WI38 (cell line): Measurements from ENCODE around the gene TBC1D24.

Source experiments
- H3K4me3 ChIP-seq: 2 replicates; pipeline ENCODE4 v1.5.1; 2011; ENCODE audit warnings: low read depth, mild to moderate bottlenecking, control low read depth, low read length
- CTCF ChIP-seq: IDR thresholded peaks from 2 replicates; pipeline ENCODE4 v1.5.1; 2012; ENCODE audit warnings: low read depth, mild to moderate bottlenecking, control low read depth, low read length

TBC1D24 gene

DNA sequence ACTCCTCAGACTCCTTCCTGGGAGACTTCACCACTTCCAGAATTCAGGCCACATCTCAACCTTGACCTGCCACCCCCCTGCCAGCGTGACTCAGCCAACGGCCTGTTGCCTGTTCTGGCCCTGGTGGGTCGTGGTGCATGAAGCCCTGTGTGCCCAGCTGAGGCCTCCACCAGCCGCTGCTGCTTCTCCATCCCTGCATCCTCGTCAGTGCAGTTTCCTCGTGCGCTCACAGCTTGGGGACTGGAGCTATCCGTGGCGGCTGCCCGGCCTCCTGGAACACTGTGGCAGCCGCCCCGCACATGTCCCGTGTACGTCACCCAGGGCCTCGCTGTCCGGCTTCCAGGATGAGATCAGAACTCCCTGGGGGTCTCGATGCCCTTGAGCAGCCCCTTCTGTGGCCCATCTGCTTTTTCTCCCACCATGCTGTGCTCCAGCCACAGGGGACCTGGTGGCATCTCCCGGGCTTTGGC, 23.0 kb upstream of the TBC1D24 start:
- H3K4me3 ChIP-seq: no peak overlapping the region
- no peak for TF ChIP-seq CTCF

- H3K4me3 ChIP-seq: no peak overlapping the region
- no peak for TF ChIP-seq CTCF
Observed at GRCh38 chr16:2452650-2453049, 22.3 kb upstream of the TBC1D24 start.

DNA sequence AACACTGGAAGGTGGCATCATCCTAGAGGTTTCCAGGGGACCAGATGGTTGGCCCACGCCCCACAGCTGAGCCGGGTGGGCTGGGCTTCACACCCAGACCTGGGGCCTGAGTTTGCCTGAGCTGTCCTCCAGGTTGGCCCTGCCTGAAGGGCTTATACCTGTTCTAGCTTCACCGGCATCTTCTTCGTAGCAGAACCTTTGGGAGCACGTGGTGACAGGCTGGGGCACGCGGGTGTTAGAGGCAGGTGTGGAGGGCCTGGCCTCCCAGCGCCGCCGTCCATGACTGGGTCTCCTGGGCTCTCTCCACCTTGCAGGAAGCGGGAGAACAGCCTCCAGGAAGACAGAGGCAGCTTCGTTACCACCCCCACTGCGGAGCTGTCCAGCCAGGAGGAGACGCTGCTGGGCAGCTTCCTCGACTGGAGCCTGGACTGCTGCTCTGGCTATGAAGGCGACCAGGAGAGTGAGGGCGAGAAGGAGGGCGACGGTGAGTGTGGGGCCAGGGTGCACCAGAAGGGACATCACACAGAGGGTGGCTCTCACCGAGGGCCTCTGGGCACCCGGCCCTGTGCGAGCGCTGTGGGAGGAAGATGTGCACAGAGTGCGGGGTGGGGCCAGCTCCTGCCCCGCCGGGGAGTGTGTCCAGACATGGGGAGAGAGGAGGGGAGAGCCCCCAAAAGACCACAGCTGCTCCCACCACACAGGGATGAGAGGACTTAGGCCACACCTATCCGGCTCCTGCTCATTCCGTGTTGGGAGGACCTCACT, 19.7 kb upstream of the TBC1D24 start:
- no peak for TF ChIP-seq CTCF
- H3K4me3 ChIP-seq: no peak overlapping the region

DNA sequence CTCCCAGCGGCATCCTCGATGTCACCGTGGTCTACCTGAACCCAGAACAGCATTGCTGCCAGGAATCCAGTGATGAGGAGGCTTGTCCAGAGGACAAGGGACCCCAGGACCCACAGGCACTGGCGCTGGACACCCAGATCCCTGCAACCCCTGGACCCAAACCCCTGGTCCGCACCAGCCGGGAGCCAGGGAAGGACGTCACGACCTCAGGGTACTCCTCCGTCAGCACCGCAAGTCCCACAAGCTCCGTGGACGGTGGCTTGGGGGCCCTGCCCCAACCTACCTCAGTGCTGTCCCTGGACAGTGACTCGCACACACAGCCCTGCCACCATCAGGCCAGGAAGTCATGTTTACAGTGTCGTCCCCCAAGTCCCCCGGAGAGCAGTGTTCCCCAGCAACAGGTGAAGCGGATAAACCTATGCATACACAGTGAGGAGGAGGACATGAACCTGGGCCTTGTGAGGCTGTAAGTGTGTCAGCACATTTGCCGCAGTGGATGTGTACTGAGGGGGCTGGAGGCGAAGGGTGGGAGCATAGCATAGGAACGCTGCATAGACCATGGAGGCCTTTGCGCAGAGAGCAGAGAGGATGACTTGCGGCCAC, 18.3 kb upstream of the TBC1D24 start:
- no peak for TF ChIP-seq CTCF
- no peak overlapping the region for H3K4me3 ChIP-seq

DNA sequence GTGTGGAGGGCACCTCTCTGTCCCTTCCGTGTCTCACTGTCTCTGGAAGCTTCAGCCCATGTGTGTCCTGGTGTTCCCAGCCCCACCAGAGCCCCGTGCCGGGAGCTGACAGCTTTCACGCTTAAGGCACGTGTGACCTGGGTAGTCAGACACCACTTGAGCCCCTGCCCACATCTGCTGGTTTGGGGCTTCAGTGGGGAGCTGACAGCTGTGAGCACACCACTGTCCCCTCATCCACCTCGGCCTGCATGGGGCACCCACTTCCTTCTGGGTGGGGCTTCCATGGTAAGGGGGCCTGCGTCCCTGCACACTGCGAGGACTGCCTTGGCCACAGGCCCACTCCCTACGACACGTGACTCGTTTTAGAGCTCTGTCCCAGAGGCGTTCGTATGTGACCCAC, 17.7 kb upstream of the TBC1D24 start:
- TF ChIP-seq CTCF: no peak
- H3K4me3 ChIP-seq: no peak overlapping the region

- H3K4me3 ChIP-seq: no peak overlapping the region
- no peak for TF ChIP-seq CTCF
Observed at GRCh38 chr16:2457946-2458345, 17.0 kb upstream of the TBC1D24 start.

- peak overlapping the region; percentile 66 for H3K4me3 ChIP-seq
- no peak for TF ChIP-seq CTCF
Observed at GRCh38 chr16:2458887-2459646, 15.9 kb upstream of the TBC1D24 start.
